Measurements from ENCODE around the gene JMJD1C. TPM values are rescaled to one million over a fixed set of nuclear protein-coding genes. Genes with fewer than 3 reads are reported as not detected.

JMJD1C gene
- polyA plus RNA-seq, 2 of the 4 experiments (the other 2 are of a cell fraction) = 15.9 to 47.2 TPM

GRCh38 chr10:63252095-63252762, 213.5 kb downstream of the JMJD1C start:
- Histone ChIP-seq H3K4me2 (no peak overlapping the region), H3K27ac (no peak overlapping the region), H3K4me3 (no peak overlapping the region), H3K4me1 (peaks cover 19% of the 10 kb centered on the region), H3K9me3 (no peaks in the 10 kb centered on the region)
- FAIRE-seq (no peak), ATAC-seq (peak; percentile 21 to 30; a peak in 1 of 6 replicates), DNase-seq (ENCODE audit: low read depth in 1 of 2, low spot score in 1 of 2) (no peak)
- CTCF ChIA-PET = interaction anchor here (1.3 kb wide), 1 partner anchor 382 kb away, joined by 3 read pairs; no protein-coding TSS in a partner anchor
- TF ChIP-seq MYC (IDR thresholded peaks at IDR 0.05; ENCODE audit: borderline replicate concordance, low read length) (no peak), POLR2AphosphoS2 (conservative IDR thresholded peaks at IDR 0.05; ENCODE audit: low read length) (0 out of 2 replicates have a peak, but pooled peaks have one; percentile 56), RNF2 (IDR thresholded peaks at IDR 0.05; ENCODE audit: borderline replicate concordance, low read depth) (no peak), HDAC2 (IDR thresholded peaks at IDR 0.05) (no peak)
- POLR2A ChIA-PET = no interaction called here

- FAIRE-seq = no peak
- TF ChIP-seq MAX (IDR thresholded peaks at IDR 0.05) (no peak), CBX2 (IDR thresholded peaks at IDR 0.05; ENCODE audit: borderline replicate concordance, low read depth) (no peak), EHF (CRISPR knock-in tag; IDR thresholded peaks at IDR 0.05) (no peak), HOXA7 (CRISPR knock-in tag; IDR thresholded peaks at IDR 0.05) (no peak), ZC3H11A (IDR thresholded peaks at IDR 0.05) (no peak), PHF8 (IDR thresholded peaks at IDR 0.05; ENCODE audit: borderline replicate concordance, low read depth) (no peak), HOXB5 (CRISPR knock-in tag; IDR thresholded peaks at IDR 0.05) (no peak), BHLHE40 (IDR thresholded peaks at IDR 0.05; ENCODE audit: low read depth, low read length) (no peak)
- TF ChIP-seq, protein P1, sequence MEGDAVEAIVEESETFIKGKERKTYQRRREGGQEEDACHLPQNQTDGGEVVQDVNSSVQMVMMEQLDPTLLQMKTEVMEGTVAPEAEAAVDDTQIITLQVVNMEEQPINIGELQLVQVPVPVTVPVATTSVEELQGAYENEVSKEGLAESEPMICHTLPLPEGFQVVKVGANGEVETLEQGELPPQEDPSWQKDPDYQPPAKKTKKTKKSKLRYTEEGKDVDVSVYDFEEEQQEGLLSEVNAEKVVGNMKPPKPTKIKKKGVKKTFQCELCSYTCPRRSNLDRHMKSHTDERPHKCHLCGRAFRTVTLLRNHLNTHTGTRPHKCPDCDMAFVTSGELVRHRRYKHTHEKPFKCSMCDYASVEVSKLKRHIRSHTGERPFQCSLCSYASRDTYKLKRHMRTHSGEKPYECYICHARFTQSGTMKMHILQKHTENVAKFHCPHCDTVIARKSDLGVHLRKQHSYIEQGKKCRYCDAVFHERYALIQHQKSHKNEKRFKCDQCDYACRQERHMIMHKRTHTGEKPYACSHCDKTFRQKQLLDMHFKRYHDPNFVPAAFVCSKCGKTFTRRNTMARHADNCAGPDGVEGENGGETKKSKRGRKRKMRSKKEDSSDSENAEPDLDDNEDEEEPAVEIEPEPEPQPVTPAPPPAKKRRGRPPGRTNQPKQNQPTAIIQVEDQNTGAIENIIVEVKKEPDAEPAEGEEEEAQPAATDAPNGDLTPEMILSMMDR (IDR thresholded peaks at IDR 0.05) = no peak
Measured at GRCh38 chr10:63250032-63250431, 215.7 kb downstream of the JMJD1C start.

GRCh38 chr10:63247771-63248170, 218.0 kb downstream of the JMJD1C start:
- Histone ChIP-seq H3K4me3 (no peak overlapping the region), H3K27ac (no peak overlapping the region), H3K9me3 (no peaks in the 10 kb centered on the region), H3K4me2 (0 out of 3 replicates have a peak overlapping the region, but pooled peaks have one; percentile 15), H3K4me1 (peaks cover 19% of the 10 kb centered on the region)
- ChIA-PET POLR2A (no interaction called here), CTCF (interaction anchor here (1.3 kb wide), 1 partner anchor 89 kb away, joined by 4 read pairs; no protein-coding TSS in a partner anchor)
- ATAC-seq (peak in 1 of 2 experiments; percentile 52; a peak in 2 of 6 replicates), FAIRE-seq (no peak), DNase-seq (ENCODE audit: low read depth in 1 of 2, low spot score in 1 of 2) (no peak)
- 82% methylated on average over 4 of the region's 4 CpGs for WGBS (ENCODE audit: missing lambda C conversion rate)
- TF ChIP-seq TP53 (CRISPR knock-in tag; IDR thresholded peaks at IDR 0.05) (no peak), MAZ (IDR thresholded peaks at IDR 0.05; ENCODE audit: borderline replicate concordance, low read depth, low read length) (no peak), CBX2 (IDR thresholded peaks at IDR 0.05; ENCODE audit: borderline replicate concordance, low read depth) (no peak), NFE2L2 (conservative IDR thresholded peaks at IDR 0.05; ENCODE audit: low read length) (no peak), TFCP2L1 (CRISPR knock-in tag; IDR thresholded peaks at IDR 0.05) (no peak), EHF (CRISPR knock-in tag; IDR thresholded peaks at IDR 0.05) (no peak), RFX5 (IDR thresholded peaks at IDR 0.05) (no peak), PBX3 (IDR thresholded peaks at IDR 0.05) (no peak), HOXB13 (CRISPR knock-in tag; IDR thresholded peaks at IDR 0.05; ENCODE audit: low read depth) (no peak)
- TF ChIP-seq, protein P1 (IDR thresholded peaks at IDR 0.05) = no peak

More at GRCh38 chr10:63250032-63250431, 215.7 kb downstream of the JMJD1C start:
- ATAC-seq (no peak), DNase-seq (ENCODE audit: low read depth in 1 of 2, low spot score in 1 of 2) (no peak)
- Histone ChIP-seq H3K27ac (no peak overlapping the region), H3K4me2 (no peak overlapping the region), H3K4me3 (no peak overlapping the region), H3K4me1 (peaks cover 19% of the 10 kb centered on the region), H3K9me3 (no peaks in the 10 kb centered on the region)
- CTCF ChIA-PET = no interaction called here
- POLR2A ChIA-PET = no interaction called here
- WGBS (ENCODE audit: missing lambda C conversion rate) = 89% methylated on average over 2 of the region's 2 CpGs
